ENCODE measurements around the gene METTL9.
"Not testable (repeated sequence)": the region's sequence is repeated elsewhere in the genome, so short reads cannot be mapped to it uniquely, and the experiment has no call there.

The METTL9 gene

DNA sequence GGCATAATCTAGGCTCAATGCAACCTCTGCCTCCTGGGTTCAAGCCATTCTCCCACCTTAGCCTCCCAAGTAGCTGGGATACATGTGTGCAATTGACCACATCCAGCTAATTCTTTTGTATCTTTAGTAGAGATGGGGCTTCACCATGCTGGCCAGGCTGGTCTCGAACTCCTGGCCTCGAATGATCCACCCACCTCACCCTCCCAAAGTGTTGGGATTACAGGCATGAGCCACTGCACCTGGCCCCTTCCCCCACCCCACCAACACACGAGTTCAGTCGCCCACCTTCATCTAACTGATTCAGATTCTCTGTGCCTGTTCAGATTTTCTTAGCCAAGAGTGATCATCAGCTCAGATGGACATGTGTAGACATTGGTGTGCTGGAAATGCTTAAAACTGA is 25.0 kb upstream of the METTL9 start:
- no peak for DNase-seq

- not testable (repeated sequence) for DNase-seq
Measured at GRCh38 chr16:21576323-21576722, 23.1 kb upstream of the METTL9 start.

DNA sequence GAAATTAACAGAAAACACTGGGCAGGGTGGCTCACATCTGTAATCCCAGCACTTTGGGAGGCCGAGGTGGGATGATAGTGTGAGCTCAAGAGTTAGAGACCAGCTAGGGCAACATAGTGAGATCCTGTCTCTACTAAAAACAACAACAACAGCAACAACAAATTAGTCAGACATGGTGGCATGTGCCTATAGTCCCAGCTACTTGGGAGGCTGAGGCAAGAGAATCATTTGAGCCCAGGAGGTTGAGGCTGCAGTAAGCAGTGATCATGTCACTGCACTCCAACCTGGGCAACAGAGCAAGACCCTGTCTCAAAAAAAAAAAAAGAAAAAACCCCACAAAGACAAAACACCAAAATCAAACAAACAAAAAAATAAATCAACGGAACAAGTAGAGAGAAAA is 21.9 kb upstream of the METTL9 start:
- not testable (repeated sequence) for DNase-seq

DNA sequence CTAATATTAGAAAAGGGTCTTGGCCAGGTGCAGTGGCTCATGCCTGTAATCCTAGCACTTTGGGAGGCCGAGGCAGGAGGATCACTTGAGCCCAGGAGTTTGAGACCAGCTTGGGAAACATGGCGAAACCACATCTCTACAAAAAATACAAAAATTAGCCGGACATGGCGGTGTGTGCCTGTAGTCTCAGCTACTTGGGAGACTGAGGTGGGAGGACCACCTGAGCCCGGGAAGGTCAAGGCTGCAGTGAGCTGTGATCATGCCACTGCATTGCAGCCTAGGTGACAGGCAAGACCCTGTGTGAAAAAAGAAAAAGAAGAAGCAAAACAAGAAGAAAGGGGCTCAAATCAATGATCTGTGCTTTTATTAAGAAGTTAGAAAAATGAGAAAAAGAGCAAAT is 21.1 kb upstream of the METTL9 start:
- DNase-seq = not testable (repeated sequence)

- not testable (repeated sequence) for DNase-seq
Measured at GRCh38 chr16:21580131-21580530, 19.2 kb upstream of the METTL9 start.

GRCh38 chr16:21580807-21581206 is 18.6 kb upstream of the METTL9 start:
- DNase-seq = no peak

DNA sequence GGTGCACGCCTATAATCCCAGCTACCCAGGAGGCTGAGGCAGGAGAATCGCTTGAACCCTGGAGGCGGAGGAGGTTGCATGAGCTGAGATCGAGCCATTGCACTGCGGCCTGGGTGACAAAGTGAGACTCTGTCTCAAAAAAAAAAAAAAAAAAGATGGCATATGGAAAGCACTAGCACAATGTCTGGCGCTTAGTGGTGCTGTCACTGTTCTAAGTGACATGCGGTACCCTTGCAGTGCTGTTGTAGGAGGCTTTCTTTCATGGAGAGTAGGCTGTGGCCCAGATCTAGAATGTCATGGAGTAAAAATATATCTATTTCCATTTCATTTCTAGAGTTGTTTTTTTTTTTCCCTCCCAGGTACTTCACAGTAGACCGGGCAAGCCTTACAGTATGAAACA is 14.6 kb upstream of the METTL9 start:
- DNase-seq = no peak

DNA sequence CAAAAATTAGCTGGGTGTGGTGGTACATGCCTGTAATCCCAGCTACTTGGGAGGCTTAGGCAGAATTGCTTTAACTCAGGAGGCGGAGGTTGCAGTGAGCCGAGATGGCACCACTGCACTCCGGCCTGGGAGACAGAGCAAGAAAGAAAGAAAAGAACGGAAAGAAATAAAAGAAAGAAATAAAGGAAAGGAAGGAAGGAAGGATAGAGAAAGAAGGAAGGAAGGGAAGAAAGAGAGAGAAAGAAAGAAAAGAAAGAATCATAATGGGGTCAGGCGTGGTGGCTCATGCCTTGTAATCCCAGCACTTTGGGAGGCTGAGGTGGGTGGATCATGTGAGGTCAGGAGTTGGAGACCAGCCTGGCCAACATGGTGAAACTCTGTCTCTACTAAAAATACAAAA is 10.8 kb upstream of the METTL9 start:
- DNase-seq = not testable (repeated sequence)

DNA sequence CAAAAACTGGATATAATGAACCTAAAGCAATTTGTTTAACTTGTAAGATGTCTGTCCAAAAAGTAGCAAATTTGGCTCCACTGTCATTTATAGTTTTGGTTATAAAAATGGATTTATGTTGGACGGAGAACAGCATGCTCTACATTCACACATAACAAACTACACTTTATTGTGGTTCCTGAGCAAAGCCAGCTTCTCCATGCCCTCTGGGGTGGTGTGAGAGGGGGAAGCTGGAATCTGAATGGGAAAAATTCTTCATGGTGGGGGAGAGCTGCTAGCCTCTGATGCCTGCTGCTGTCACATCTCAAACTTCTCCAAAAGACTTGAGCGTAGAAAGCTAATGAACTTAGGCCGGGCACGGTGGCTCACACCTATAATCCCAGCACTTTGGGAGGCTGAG is 9.8 kb upstream of the METTL9 start:
- no peak for DNase-seq

DNA sequence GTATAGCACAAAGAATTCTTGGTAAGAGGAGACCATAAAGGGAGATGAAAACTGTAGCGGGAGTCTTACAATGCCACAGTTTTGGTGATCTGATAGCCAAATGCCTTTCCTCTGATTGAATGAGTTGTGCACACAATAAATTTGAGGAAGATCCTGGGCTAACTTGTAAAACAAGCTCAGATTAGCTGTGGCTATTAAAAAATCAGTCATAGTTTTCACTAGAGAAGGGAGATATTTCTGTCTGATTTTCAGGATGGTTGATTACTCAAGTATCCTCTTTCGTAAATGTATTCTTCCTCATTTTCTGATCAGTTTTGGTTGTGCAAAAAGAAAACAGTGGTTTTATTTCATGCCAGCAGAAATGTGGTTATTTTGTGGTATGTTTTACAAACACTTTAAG is 9.1 kb upstream of the METTL9 start:
- no peak for DNase-seq

- DNase-seq = no peak
Measured at GRCh38 chr16:21590796-21591195, 8.6 kb upstream of the METTL9 start.

DNA sequence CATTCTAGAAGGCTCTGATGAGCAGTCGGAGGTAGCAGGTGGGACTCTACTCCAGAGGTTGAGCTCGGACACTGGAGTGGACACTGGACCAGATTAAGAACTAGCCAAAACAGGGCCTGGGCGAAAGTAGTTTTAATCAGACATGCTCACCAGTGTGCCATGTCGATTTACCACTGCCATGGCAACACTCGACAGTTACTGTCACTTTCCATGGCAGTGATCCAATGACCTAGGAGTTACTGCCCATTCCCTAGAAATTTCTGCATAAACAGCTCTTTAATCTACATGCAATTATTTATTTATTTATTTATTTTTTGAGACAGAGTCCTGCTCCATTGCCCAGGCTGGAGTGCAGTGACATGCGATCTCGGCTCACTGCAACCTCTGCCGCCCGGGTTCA is 7.2 kb upstream of the METTL9 start:
- no peak for DNase-seq

DNA sequence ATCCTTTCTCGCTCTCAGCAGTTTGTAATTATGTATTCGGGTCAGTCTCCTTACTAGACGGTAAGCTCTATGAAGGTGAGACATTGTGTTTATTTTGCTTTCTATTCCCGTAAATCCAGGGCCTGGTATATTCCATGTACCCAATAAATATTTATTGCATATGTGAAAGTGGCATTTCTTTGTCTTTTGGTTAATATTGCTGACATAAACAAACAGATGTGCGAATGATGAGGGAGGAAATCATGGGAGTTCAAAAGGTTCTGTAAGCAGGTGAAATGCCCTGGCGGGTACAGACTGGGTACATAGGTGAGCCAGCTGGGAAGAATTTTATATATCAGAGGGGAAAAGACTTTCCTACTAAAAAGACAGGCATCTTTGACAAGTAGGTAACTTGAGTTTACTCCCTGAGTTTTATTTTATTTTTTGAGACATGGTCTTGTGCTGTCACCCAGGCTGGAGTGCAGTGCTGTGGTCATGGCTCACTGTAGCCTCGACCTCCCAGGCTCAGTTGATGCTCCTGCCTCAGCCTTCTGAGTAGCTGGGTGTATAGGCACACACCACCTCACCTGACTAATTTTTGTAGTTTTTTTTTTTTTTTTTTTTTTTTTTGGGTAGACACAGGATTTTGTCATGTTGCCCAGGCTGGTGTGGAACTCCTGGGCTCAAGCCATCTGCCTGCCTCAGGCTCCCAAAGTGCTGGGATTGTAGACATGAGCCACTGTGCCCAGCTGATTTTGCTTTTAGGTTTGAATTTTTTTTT is 5.7 kb upstream of the METTL9 start:
- DNase-seq = no peak

- DNase-seq = no peak
Measured at GRCh38 chr16:21597561-21598030, 1.8 kb upstream of the METTL9 start.

DNA sequence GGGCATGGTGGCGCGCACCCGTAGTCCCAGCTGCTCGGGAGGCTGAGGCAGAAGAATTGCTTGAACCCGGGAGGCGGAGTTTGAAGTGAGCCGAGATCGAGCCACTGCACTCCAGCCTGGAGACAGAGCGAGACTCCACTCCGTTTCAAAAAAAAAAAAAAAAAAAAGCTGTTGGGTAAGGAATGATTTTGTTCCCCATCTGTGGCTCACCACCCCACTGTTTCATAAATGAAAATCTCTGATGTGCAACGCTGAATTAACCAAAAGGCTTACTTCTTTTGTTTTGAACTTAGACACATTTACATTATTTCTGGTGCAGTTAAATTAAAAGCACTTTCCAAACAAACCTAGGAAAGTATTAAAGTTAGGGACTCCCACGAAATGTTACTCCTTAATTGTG is 1.2 kb upstream of the METTL9 start:
- DNase-seq = no peak

DNA sequence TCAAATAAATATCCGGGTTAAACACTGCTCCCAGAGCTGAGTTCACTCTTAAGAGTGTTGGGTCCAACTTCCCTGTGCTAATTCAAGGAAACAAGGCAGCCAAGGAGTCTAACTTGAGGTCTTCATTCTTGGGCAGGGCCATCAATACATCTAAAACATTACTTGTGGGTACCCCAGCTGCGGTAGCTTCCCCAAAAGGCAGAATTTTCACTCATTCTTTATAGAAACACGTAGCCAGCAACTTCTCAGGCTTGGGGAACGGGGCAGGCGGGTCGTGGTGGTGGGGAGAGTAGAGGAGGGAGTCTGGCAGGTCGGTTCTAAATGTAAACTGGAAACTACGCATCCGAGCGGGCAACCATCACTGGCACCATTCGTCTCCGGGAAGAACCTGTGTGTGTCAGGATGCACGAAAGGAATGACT is 666 bp upstream of the METTL9 start:
- no peak for DNase-seq

GRCh38 chr16:21600031-21600773 is 825 bp downstream of the METTL9 start:
- DNase-seq = peak; percentile 34

- DNase-seq = no peak
Measured at GRCh38 chr16:21602785-21603184, 3.4 kb downstream of the METTL9 start.

GRCh38 chr16:21603928-21604327 is 4.6 kb downstream of the METTL9 start:
- no peak for DNase-seq

DNA sequence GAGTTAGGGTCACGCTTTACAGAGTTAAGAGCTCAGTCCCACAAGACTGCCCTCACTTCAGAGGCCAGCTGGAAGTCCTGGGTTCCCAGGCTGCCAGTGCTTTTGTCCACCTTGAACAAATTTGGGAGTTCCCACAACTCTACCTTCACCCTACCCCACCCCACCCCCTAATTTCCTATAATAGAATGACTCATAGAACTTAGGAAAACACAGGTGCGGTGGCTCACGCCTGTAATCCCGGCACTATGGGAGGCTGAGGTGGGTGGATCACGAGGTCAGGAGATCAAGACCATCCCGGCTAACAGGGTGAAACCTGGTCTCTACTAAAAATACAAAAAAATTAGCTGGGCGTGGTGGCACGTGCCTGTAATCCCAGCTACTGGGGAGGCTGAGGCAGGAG is 6.5 kb downstream of the METTL9 start:
- not testable (repeated sequence) for DNase-seq

DNA sequence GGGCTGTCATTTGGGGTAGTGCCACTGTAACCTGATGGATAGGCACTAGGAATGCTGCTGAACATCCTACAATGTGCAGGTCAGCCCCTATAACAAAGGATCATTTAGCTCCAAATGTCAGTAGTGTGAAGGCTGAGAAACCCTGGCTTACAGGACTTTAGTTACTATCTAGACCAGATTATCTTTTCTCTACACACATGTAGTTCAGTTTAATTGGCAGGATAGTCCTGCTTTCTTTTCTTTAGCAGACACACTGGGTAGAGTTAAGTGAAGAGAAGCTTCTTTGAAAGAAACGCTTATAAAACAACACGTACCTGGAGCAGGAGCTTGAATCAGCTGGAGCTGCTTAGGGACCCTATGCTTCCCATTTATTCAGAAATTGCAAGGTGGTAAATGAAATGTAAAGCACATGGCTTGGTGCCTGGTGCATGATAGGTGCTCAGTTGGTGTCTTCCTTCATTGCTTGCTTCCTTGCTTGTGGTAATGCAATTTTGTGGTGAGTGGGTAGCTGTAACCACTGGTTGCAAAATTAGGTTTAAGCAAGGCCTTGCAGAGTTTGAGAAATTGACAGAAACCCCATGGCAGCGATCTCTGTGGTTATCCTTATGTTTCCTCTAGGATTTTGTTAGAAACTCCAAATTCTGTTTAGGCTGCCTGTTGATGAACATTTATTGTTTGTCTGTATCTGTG is 9.4 kb downstream of the METTL9 start:
- no peak for DNase-seq

GRCh38 chr16:21610006-21610544 is 10.7 kb downstream of the METTL9 start:
- DNase-seq = no peak

- no peak for DNase-seq
Measured at GRCh38 chr16:21610766-21611165, 11.4 kb downstream of the METTL9 start.
